ENCODE data around the gene KRT6A.

KRT6A gene

DNA sequence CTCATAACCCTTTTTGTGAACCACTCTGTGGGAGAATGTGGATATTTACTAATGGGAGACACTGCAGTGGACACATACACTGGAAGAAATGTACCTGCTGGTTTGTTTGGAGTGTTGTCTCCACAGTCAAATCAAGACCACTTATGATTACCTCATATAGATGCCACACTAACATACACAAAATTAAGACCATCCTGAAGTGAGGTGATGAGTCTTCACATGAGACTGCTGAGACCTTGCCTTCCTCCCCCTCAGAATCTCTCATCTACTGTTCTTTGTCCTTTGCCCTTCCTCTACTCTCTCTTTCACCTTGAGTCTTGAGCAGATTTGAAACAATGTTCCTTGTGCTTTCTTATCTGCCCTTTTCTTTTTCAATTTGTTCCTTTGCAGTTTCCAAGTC lies 4.3 kb downstream of the KRT6A start:
- no peak for TF ChIP-seq TCF12 (IDR thresholded peaks at IDR 0.05; ENCODE audit: low read depth)
- TF ChIP-seq TAF1 (IDR thresholded peaks at IDR 0.05; ENCODE audit: low read depth) = no peak
- TF ChIP-seq MAX (IDR thresholded peaks at IDR 0.05) = no peak
- TF ChIP-seq YY1 (IDR thresholded peaks at IDR 0.05; ENCODE audit: low read depth) = no peak
- no peak for TF ChIP-seq USF1 (IDR thresholded peaks at IDR 0.05)
- TF ChIP-seq EP300 (IDR thresholded peaks at IDR 0.05; ENCODE audit: borderline replicate concordance) = no peak
- TF ChIP-seq ZBTB7A (IDR thresholded peaks at IDR 0.05; ENCODE audit: low read depth) = no peak
- TF ChIP-seq, protein P1, sequence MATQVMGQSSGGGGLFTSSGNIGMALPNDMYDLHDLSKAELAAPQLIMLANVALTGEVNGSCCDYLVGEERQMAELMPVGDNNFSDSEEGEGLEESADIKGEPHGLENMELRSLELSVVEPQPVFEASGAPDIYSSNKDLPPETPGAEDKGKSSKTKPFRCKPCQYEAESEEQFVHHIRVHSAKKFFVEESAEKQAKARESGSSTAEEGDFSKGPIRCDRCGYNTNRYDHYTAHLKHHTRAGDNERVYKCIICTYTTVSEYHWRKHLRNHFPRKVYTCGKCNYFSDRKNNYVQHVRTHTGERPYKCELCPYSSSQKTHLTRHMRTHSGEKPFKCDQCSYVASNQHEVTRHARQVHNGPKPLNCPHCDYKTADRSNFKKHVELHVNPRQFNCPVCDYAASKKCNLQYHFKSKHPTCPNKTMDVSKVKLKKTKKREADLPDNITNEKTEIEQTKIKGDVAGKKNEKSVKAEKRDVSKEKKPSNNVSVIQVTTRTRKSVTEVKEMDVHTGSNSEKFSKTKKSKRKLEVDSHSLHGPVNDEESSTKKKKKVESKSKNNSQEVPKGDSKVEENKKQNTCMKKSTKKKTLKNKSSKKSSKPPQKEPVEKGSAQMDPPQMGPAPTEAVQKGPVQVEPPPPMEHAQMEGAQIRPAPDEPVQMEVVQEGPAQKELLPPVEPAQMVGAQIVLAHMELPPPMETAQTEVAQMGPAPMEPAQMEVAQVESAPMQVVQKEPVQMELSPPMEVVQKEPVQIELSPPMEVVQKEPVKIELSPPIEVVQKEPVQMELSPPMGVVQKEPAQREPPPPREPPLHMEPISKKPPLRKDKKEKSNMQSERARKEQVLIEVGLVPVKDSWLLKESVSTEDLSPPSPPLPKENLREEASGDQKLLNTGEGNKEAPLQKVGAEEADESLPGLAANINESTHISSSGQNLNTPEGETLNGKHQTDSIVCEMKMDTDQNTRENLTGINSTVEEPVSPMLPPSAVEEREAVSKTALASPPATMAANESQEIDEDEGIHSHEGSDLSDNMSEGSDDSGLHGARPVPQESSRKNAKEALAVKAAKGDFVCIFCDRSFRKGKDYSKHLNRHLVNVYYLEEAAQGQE (IDR thresholded peaks at IDR 0.05; ENCODE audit: low read depth) = no peak
- TF ChIP-seq FOXM1 (IDR thresholded peaks at IDR 0.05; ENCODE audit: borderline replicate concordance, low read depth) = no peak
- TF ChIP-seq NFIC (IDR thresholded peaks at IDR 0.05) = no peak
- TF ChIP-seq EGR1 (IDR thresholded peaks at IDR 0.05) = no peak

DNA sequence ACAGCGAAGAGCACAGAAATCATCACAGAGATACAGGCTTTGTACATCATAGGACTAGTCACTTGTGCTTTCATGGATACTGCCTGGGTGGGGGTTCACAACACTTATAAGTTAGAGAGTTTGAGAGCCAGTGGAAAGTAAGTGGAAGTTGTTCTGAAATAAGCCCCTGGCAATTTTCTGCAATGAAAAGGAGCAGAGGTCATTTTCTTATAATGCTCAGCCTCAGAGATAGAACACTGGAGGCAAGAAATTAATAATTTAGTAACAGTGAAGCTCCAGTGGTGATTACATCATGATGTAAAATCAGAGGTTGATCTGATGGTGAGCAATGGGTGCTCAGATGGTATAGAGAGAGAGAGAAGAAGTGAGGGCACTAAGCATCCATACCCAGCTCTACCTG lies 5.8 kb downstream of the KRT6A start:
- TF ChIP-seq TEAD4 (IDR thresholded peaks at IDR 0.05) = no peak
- TF ChIP-seq TAF1 (IDR thresholded peaks at IDR 0.05; ENCODE audit: low read depth) = no peak
- no peak for TF ChIP-seq MAX (IDR thresholded peaks at IDR 0.05)
- TF ChIP-seq ZBTB7A (IDR thresholded peaks at IDR 0.05; ENCODE audit: low read depth) = no peak
- TF ChIP-seq, protein P1 (IDR thresholded peaks at IDR 0.05; ENCODE audit: low read depth) = no peak
- TF ChIP-seq TCF12 (IDR thresholded peaks at IDR 0.05; ENCODE audit: low read depth) = no peak
- TF ChIP-seq CEBPB (IDR thresholded peaks at IDR 0.05) = no peak
- no peak for TF ChIP-seq YY1 (IDR thresholded peaks at IDR 0.05; ENCODE audit: low read depth)
- no peak for TF ChIP-seq FOXM1 (IDR thresholded peaks at IDR 0.05; ENCODE audit: borderline replicate concordance, low read depth)
- TF ChIP-seq NFIC (IDR thresholded peaks at IDR 0.05) = no peak
- no peak for TF ChIP-seq USF1 (IDR thresholded peaks at IDR 0.05)

GRCh38 chr12:52486166-52487105 lies 6.6 kb downstream of the KRT6A start:
- TF ChIP-seq TCF12 (IDR thresholded peaks at IDR 0.05; ENCODE audit: low read depth) (no peak), FOXM1 (IDR thresholded peaks at IDR 0.05; ENCODE audit: borderline replicate concordance, low read depth) (no peak), RAD21 (IDR thresholded peaks at IDR 0.05; ENCODE audit: low read depth) (no peak), CEBPB (IDR thresholded peaks at IDR 0.05) (no peak), EP300 (IDR thresholded peaks at IDR 0.05; ENCODE audit: borderline replicate concordance) (no peak), YY1 (IDR thresholded peaks at IDR 0.05; ENCODE audit: low read depth) (no peak), TEAD4 (IDR thresholded peaks at IDR 0.05) (no peak), MAX (IDR thresholded peaks at IDR 0.05) (no peak), TAF1 (IDR thresholded peaks at IDR 0.05; ENCODE audit: low read depth) (no peak), CREB1 (IDR thresholded peaks at IDR 0.05; ENCODE audit: low read depth) (no peak), ZBTB7A (IDR thresholded peaks at IDR 0.05; ENCODE audit: low read depth) (no peak), USF1 (IDR thresholded peaks at IDR 0.05) (no peak), EGR1 (IDR thresholded peaks at IDR 0.05) (no peak), NFIC (IDR thresholded peaks at IDR 0.05) (no peak)
- TF ChIP-seq, protein P1 (IDR thresholded peaks at IDR 0.05; ENCODE audit: low read depth) = no peak
